22Rv1 (cell line): ENCODE data around the gene YBX1.

Source experiments
- ZFX ChIP-seq: fragments of 450-650 bp; IDR thresholded peaks from 2 replicates; pipeline ENCODE4 v1.6.1; 2017; ENCODE audit warnings: antibody characterized with exemption, borderline replicate concordance
- TF ChIP-seq, protein P1 (sequence below): fragments of 450-650 bp; IDR thresholded peaks from 2 replicates; pipeline ENCODE4 v1.5.1; 2017; ENCODE audit warnings: mild to moderate bottlenecking

DNA sequence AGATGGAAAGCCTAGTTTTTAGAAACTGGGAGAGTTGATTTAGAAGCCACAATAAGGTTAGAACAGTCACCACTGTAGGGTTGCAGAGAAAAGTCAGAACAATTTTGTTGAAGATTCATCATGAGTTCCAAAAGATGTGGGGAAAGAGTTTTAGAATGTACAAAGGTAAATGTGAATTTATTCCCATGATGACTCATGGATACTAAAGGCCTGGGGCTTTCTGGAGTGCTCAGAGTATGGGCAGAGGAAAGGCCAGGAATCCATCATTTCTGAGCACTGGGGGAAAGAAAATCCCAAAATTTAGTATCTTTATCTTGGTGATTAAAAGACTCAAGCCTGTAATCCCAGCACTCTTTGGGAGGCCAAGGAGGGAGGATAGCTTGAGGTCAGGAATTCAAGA, 17.8 kb downstream of the YBX1 start:
- TF ChIP-seq, protein P1, sequence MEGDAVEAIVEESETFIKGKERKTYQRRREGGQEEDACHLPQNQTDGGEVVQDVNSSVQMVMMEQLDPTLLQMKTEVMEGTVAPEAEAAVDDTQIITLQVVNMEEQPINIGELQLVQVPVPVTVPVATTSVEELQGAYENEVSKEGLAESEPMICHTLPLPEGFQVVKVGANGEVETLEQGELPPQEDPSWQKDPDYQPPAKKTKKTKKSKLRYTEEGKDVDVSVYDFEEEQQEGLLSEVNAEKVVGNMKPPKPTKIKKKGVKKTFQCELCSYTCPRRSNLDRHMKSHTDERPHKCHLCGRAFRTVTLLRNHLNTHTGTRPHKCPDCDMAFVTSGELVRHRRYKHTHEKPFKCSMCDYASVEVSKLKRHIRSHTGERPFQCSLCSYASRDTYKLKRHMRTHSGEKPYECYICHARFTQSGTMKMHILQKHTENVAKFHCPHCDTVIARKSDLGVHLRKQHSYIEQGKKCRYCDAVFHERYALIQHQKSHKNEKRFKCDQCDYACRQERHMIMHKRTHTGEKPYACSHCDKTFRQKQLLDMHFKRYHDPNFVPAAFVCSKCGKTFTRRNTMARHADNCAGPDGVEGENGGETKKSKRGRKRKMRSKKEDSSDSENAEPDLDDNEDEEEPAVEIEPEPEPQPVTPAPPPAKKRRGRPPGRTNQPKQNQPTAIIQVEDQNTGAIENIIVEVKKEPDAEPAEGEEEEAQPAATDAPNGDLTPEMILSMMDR, result no peak
- TF ChIP-seq ZFX, result no peak
